H1 (cell line): ENCODE measurements around the gene ABHD12. TPM values are rescaled to one million over a fixed set of nuclear protein-coding genes. Genes with fewer than 3 reads are reported as not detected.

Experiments used
- BACH1 ChIP-seq: IDR thresholded peaks from 2 replicates; pipeline ENCODE4 v1.6.1; 2012; ENCODE audit warnings: low read length, improper control_type of control experiment
- BCL11A ChIP-seq, 2 experiments: IDR thresholded peaks; one replicate each; pipeline ENCODE4 v1.6.1; 2011; ENCODE audit warnings: low read depth in 2 of 2, low read length in 2 of 2, mild to moderate bottlenecking in 2 of 2
- CHD7 ChIP-seq: fragments of 300-600 bp; sonication (generic); IDR thresholded peaks from 2 replicates; pipeline ENCODE4 v1.7.1; 2012; ENCODE audit warnings: low read length, moderate library complexity, mild to moderate bottlenecking, inconsistent platforms; ENCODE audit not compliant: insufficient replicate concordance
- JUN ChIP-seq: IDR thresholded peaks from 2 replicates; pipeline ENCODE4 v1.6.1; 2011; ENCODE audit warnings: low read depth, mild to moderate bottlenecking, improper control_type of control experiment, low read length
- MAFK ChIP-seq: IDR thresholded peaks from 2 replicates; pipeline ENCODE4 v1.6.1; 2012; ENCODE audit warnings: low read depth, mild to moderate bottlenecking, improper control_type of control experiment, low read length
- SIN3A ChIP-seq, 2 experiments: IDR thresholded peaks in 1 of 2; conservative IDR thresholded peaks in 1 of 2; 2 replicates each; pipeline ENCODE4 v1.6.1; 2011 to 2012; ENCODE audit warnings: low read length in 2 of 2, improper control_type of control experiment in 1 of 2, low read depth in 1 of 2, mild to moderate bottlenecking in 1 of 2
- SP1 ChIP-seq: IDR thresholded peaks from 2 replicates; pipeline ENCODE4 v1.6.1; 2011; ENCODE audit warnings: low read depth, low read length
- SP2 ChIP-seq: IDR thresholded peaks from 2 replicates; pipeline ENCODE4 v1.6.1; 2012; ENCODE audit warnings: mild to moderate bottlenecking, low read length, inconsistent platforms
- TAF1 ChIP-seq: IDR thresholded peaks from 2 replicates; pipeline ENCODE4 v1.6.1; 2011; ENCODE audit warnings: mild to moderate bottlenecking, low read depth, low read length
- polyA plus RNA-seq, 7 experiments: library from polyadenylated mRNA; depleted of rRNA in 3 of 7; stranded (reverse) in 5 of 7; unstranded in 2 of 7; fragments of >200 nt in 5 of 7; fragments of 200-250 nt in 2 of 7; gene quantifications; 1 replicate in 5 of 7; 2 replicates in 1 of 7; 4 replicates in 1 of 7; pipeline versions ENCODE4 v1.2.1 to v1.2.3, GENCODE V29; 2011 to 2013; ENCODE audit warnings: missing spikeins in 2 of 7, mixed read lengths in 2 of 7
- total RNA-seq: library from RNA; stranded (reverse); fragmentation: NEBNext Ultra II Directional; extraction: Animal tissue kit (Norgen Biotek cat#: 25700); gene quantifications from 2 replicates; pipeline ENCODE4 v1.2.1, GENCODE V29; 2021

Gene ABHD12
- total and polyA plus RNA-seq, 2 of the 8 experiments (the other 6 are each of a cell fraction or from before 2014, with no cell fraction given) = 31.3 to 59.5 TPM

GRCh38 chr20:25275813-25276532 lies 114.7 kb downstream of the ABHD12 start (continued):
- TF ChIP-seq CHD7 (no peak), SP2 (no peak), SP1 (no peak), SIN3A (conservative IDR thresholded peaks at IDR 0.05 in 1 of 2, IDR thresholded peaks at IDR 0.05 in 1 of 2; ENCODE audit: low read depth in 1 of 2, low read length in 2 of 2) (no peak), BACH1 (no peak), MAFK (no peak), JUN (no peak), TAF1 (no peak), BCL11A (IDR thresholded peaks at IDR 0.05; ENCODE audit: low read depth in 2 of 2, low read length in 2 of 2) (no peak)
